ENCODE data around the gene SNX22.

The SNX22 gene

DNA sequence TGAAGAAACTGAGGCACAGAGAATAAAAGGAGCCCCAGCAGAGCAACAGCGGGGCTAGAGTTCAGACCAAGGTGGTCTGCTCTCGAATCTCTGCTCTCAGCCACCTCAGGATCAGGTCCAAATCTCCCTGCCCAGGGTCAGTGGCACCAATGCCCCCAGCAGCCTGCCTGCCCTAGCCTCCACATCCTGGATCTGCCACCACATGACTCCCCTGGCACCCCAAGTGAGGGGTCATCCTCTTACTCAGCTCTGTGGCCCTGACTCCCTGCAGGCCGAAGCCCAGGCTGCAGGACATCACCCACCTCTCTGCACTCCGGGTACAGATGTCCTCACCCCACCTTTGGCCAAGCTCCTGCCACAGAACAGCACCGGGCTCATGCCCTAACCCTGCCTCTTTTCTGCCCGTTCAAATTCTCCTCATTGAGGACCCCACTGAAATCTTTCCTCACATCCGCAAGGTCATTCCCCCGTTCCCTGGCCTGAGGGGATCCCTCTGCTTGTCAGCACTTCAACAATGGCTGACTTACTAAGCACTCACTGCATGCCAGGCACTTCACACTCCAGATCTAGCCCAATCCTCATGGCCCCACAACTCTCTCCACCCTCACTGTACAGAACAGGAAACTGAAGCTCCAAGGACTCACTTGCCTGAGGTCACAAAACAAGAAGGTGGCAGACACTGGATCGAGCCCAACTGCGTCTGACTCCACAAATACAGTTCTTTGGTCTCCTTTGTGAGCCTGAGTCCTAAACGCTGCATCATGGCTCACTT is 7.0 kb downstream of the SNX22 start:
- POLR2A ChIA-PET = interaction anchor here (1.0 kb wide), 1 partner anchor 9 kb away, joined by 3 read pairs; no protein-coding TSS in a partner anchor
- no peak overlapping the region for H3K4me3 ChIP-seq (ENCODE audit: low read depth, low read length)
- H3K9me3 ChIP-seq (ENCODE audit: control insufficient read depth, insufficient read depth, low read depth, low read length) = no peaks in the 10 kb centered on the region
- CTCF ChIA-PET = no interaction called here
- peaks cover 12 to 72% of the 10 kb centered on the region in 2 experiments; a peak in 2 of 3 replicates for H3K36me3 ChIP-seq (ENCODE audit: control insufficient read depth in 2 of 2, insufficient read depth in 1 of 2, low read length in 2 of 2)
- no peak overlapping the region for H3K27ac ChIP-seq (ENCODE audit: extremely low read depth, low read depth, low read length)
- TF ChIP-seq HOXD13 (CRISPR knock-in tag; IDR thresholded peaks at IDR 0.05; ENCODE audit: borderline replicate concordance) (no peak), ZBTB17 (tag by site-specific recombination; IDR thresholded peaks at IDR 0.05) (no peak), ZNF501 (tag by site-specific recombination; IDR thresholded peaks at IDR 0.05) (no peak), KLF7 (tag by site-specific recombination; IDR thresholded peaks at IDR 0.05; ENCODE audit: borderline replicate concordance) (no peak), ZNF530 (tag by site-specific recombination; IDR thresholded peaks at IDR 0.05; ENCODE audit: low read depth) (no peak), BCL11B (tag by site-specific recombination; IDR thresholded peaks at IDR 0.05; ENCODE audit: low read depth) (no peak), ZNF76 (tag by site-specific recombination; IDR thresholded peaks at IDR 0.05; ENCODE audit: borderline replicate concordance, low read depth) (no peak)
- H3K4me1 ChIP-seq (ENCODE audit: control insufficient read depth, insufficient read depth, low read length) = no peaks in the 10 kb centered on the region; the same call in 1 of the 2 replicates

DNA sequence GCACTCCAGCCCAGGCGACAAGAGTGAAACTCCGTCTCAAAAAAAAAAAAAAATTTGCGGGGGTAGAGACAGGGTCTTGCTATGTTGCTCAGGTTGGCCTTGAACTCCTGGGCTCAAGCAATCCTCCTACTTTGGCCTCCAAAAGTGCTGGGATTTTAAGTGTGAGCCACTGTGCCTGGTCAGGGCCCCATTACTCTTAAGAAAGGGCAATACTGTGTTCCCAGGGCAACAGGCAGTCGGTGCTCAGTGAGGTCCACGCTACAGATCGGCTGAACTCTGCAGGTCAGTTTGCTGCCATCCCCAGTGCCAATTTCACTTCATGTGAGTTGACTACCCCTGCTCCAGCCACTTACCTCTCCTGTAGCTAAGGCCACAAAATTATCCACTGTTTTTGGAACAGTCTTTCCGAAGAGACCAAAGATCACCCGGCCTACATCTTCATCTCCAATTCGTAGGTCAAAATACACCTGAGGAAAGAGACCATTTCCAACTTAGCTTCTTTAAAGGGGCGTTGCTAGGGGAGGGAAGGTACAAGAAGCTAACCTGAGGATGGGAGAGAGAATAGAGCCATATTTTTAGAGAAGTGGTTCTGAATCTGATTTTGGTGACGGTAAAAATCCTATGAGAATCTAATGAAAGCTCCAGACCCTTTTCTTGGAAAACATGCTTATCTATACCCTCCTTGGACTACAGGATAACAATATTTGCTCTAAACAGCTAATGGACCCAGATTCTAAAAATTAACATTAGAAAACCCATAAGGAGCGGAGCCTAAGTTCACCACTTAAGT is 10.4 kb downstream of the SNX22 start:
- TF ChIP-seq ZNF585B (tag by site-specific recombination; IDR thresholded peaks at IDR 0.05) (no peak), ZNF114 (tag by site-specific recombination; IDR thresholded peaks at IDR 0.05) (no peak), ZNF335 (tag by site-specific recombination; conservative IDR thresholded peaks at IDR 0.05) (no peak)
- TF ChIP-seq, protein P1, sequence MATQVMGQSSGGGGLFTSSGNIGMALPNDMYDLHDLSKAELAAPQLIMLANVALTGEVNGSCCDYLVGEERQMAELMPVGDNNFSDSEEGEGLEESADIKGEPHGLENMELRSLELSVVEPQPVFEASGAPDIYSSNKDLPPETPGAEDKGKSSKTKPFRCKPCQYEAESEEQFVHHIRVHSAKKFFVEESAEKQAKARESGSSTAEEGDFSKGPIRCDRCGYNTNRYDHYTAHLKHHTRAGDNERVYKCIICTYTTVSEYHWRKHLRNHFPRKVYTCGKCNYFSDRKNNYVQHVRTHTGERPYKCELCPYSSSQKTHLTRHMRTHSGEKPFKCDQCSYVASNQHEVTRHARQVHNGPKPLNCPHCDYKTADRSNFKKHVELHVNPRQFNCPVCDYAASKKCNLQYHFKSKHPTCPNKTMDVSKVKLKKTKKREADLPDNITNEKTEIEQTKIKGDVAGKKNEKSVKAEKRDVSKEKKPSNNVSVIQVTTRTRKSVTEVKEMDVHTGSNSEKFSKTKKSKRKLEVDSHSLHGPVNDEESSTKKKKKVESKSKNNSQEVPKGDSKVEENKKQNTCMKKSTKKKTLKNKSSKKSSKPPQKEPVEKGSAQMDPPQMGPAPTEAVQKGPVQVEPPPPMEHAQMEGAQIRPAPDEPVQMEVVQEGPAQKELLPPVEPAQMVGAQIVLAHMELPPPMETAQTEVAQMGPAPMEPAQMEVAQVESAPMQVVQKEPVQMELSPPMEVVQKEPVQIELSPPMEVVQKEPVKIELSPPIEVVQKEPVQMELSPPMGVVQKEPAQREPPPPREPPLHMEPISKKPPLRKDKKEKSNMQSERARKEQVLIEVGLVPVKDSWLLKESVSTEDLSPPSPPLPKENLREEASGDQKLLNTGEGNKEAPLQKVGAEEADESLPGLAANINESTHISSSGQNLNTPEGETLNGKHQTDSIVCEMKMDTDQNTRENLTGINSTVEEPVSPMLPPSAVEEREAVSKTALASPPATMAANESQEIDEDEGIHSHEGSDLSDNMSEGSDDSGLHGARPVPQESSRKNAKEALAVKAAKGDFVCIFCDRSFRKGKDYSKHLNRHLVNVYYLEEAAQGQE (tag by site-specific recombination; IDR thresholded peaks at IDR 0.05) = no peak
- Histone ChIP-seq H3K36me3 (ENCODE audit: control insufficient read depth in 2 of 2, insufficient read depth in 1 of 2, low read length in 2 of 2) (peaks cover 12 to 44% of the 10 kb centered on the region in 2 experiments; a peak in 2 of 3 replicates), H3K27ac (ENCODE audit: extremely low read depth, low read depth, low read length) (peak overlapping the region; percentile 64), H3K9me3 (ENCODE audit: control insufficient read depth, insufficient read depth, low read depth, low read length) (no peaks in the 10 kb centered on the region), H3K4me1 (ENCODE audit: control insufficient read depth, insufficient read depth, low read length) (no peaks in the 10 kb centered on the region; the same call in 1 of the 2 replicates), H3K4me3 (ENCODE audit: low read depth, low read length) (peak overlapping the region; percentile 91)
- CTCF ChIA-PET = interaction anchor here (1.8 kb wide), 1 partner anchor 9 kb away, joined by 16 read pairs; no protein-coding TSS in a partner anchor
- POLR2A ChIA-PET = interaction anchor here (0.6 to 2.1 kb wide), 3 partner anchors 9 to 12 kb away, joined by 3 to 12 read pairs (median 7); partner anchors contain the start of gene SNX22

DNA sequence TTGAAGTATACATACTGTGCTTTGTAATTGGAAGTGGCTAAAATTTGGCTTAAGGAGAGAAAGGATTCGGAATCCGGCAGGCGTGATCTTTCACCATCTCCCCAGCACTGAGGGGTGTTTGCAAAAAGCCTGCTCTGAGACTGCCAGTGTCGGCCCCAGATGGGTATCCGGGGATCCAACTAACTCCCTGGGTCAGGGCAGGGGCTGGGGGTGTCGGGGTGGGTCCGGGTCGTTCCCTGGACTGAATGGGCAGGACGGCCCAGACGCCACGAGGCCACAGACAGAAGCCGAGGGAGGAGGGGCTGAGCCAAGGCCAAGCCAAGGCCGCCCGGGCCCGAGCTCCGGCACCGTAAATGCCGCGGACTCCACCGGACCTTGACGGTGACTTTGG is 10.9 kb downstream of the SNX22 start:
- POLR2A ChIA-PET = interaction anchor here (0.6 to 2.1 kb wide), 4 partner anchors 9 to 522 kb away, joined by 3 to 12 read pairs (median 5); partner anchors contain the start of gene SNX22
- CTCF ChIA-PET = interaction anchor here (1.8 kb wide), 1 partner anchor 9 kb away, joined by 16 read pairs; no protein-coding TSS in a partner anchor
- no peaks in the 10 kb centered on the region; the same call in 1 of the 2 replicates for H3K4me1 ChIP-seq (ENCODE audit: control insufficient read depth, insufficient read depth, low read length)
- no peaks in the 10 kb centered on the region for H3K9me3 ChIP-seq (ENCODE audit: control insufficient read depth, insufficient read depth, low read depth, low read length)
- TF ChIP-seq ZXDB (tag by site-specific recombination; IDR thresholded peaks at IDR 0.05) = peak; percentile 27; the same call in 1 of the 2 replicates
- no peak for TF ChIP-seq KLF1 (tag by site-specific recombination; IDR thresholded peaks at IDR 0.05)
- H3K27ac ChIP-seq (ENCODE audit: extremely low read depth, low read depth, low read length) = peak overlapping the region; percentile 64
- H3K4me3 ChIP-seq (ENCODE audit: low read depth, low read length) = peak overlapping the region; percentile 91
- H3K36me3 ChIP-seq (ENCODE audit: control insufficient read depth in 2 of 2, insufficient read depth in 1 of 2, low read length in 2 of 2) = peaks cover 12 to 38% of the 10 kb centered on the region in 2 experiments; a peak in 2 of 3 replicates
